Measurements from ENCODE around the gene TMEM38A. TPM values are rescaled to one million over a fixed set of nuclear protein-coding genes. Genes with fewer than 3 reads are reported as not detected.

TMEM38A gene
- total RNA-seq, 1 experiment from 2014 or later, result 10.2 TPM

Other genes starting within 250 kb of the TMEM38A start
- 9.4 and 12.3 TPM in 2 replicates for gene EPS15L1, start 189.2 kb upstream of the TMEM38A start, total RNA-seq (2014; rRNA removed; shearing (Covaris generic))
- gene CALR3, start 165.0 kb upstream of the TMEM38A start, total RNA-seq (2014; rRNA removed; shearing (Covaris generic)), result not detected in 2 replicates
- gene C19orf44, start 164.7 kb upstream of the TMEM38A start, total RNA-seq (2014; rRNA removed; shearing (Covaris generic)), result 3.4 and 4.2 TPM in 2 replicates
- gene CHERP, start 118.7 kb upstream of the TMEM38A start, total RNA-seq (2014; rRNA removed; shearing (Covaris generic)), result 2.9 and 3.3 TPM in 2 replicates
- 29.1 TPM in 2 replicates for gene SLC35E1, start 88.7 kb upstream of the TMEM38A start, total RNA-seq (2014; rRNA removed; shearing (Covaris generic))
- 8.5 and 10.0 TPM in 2 replicates for gene MED26, start 32.9 kb upstream of the TMEM38A start, total RNA-seq (2014; rRNA removed; shearing (Covaris generic))
- gene SMIM7, start 995 bp upstream of the TMEM38A start, total RNA-seq (2014; rRNA removed; shearing (Covaris generic)), result 132 and 134 TPM in 2 replicates
- gene NWD1, start 58.7 kb downstream of the TMEM38A start, total RNA-seq (2014; rRNA removed; shearing (Covaris generic)), result 0.09 TPM in 1 of 2 replicates, not detected in the other
- 23.9 and 24.7 TPM in 2 replicates for gene SIN3B, start 168.3 kb downstream of the TMEM38A start, total RNA-seq (2014; rRNA removed; shearing (Covaris generic))
- not detected in 2 replicates for gene F2RL3, start 227.9 kb downstream of the TMEM38A start, total RNA-seq (2014; rRNA removed; shearing (Covaris generic))

All from A172 (cell line).